Measurements from ENCODE around the gene ELOVL1. TPM values are rescaled to one million over a fixed set of nuclear protein-coding genes. Genes with fewer than 3 reads are reported as not detected.
"Not testable (repeated sequence)": the region's sequence is repeated elsewhere in the genome, so short reads cannot be mapped to it uniquely, and the experiment has no call there.

Gene ELOVL1
- total RNA-seq, 5 donors from 2014 or later (not counting 1 experiment from before 2014, with no cell fraction given), result 32.3 to 49.2 (median 45.1) TPM

GRCh38 chr1:43376723-43377235, 9.0 kb upstream of the ELOVL1 start:
- no peak for DNase-seq
- Mint-ChIP-seq H3K4me3 (no peak overlapping the region), H3K4me1 (peaks cover 0 to 9% (median 7%) of the 10 kb centered on the region in 3 donors), H3K9me3 (no peaks in the 10 kb centered on the region), H3K27ac (no peak overlapping the region), H3K27me3 (no peaks in the 10 kb centered on the region), H3K36me3 (peaks cover 20% of the 10 kb centered on the region)
- Histone ChIP-seq H3K27me3 (replicated peaks in 1 of 2; ENCODE audit: control insufficient read depth in 2 of 2, extremely low read depth in 1 of 2, insufficient read depth in 2 of 2, low read length in 1 of 2) (no peaks in the 10 kb centered on the region), H3K36me3 (ENCODE audit: control insufficient read depth in 2 of 2, extremely low read depth in 1 of 2, insufficient read depth in 1 of 2, low read length in 1 of 2) (peaks cover 0 to 4% of the 10 kb centered on the region in 2 donors), H3K27ac (ENCODE audit: low read length) (no peak overlapping the region), H3K9me3 (no peaks in the 10 kb centered on the region), H3K4me3 (ENCODE audit: control insufficient read depth in 1 of 2, extremely low read depth in 1 of 2, low read length in 1 of 2) (no peak overlapping the region), H3K4me1 (ENCODE audit: control insufficient read depth in 1 of 2, extremely low read depth in 1 of 2, insufficient read depth in 2 of 2, low read length in 2 of 2) (no peaks in the 10 kb centered on the region)
- no peak for ATAC-seq (replicated peaks in 1 of 4)
- 100% methylated on average over 2 of the region's 7 CpGs for WGBS (ENCODE audit: insufficient coverage)
- CTCF ChIA-PET, result interaction anchor here in 1 of 2 donors (0.6 to 1.3 kb wide), 2 partner anchors 18 to 38 kb away, joined by 4 to 5 read pairs; partner anchors contain the start of gene CDC20
- POLR2A ChIA-PET, result no interaction called here

GRCh38 chr1:43373066-43373940, 5.5 kb upstream of the ELOVL1 start:
- no peak overlapping the region for H3K4me3 ChIP-seq (ENCODE audit: control insufficient read depth in 1 of 2, extremely low read depth in 1 of 2, low read length in 1 of 2)
- Mint-ChIP-seq H3K27ac (no peak overlapping the region), H3K4me1 (peaks cover 17 to 20% (median 19%) of the 10 kb centered on the region in 3 donors), H3K4me3 (no peak overlapping the region), H3K36me3 (no peaks in the 10 kb centered on the region), H3K27me3 (no peaks in the 10 kb centered on the region), H3K9me3 (no peaks in the 10 kb centered on the region)
- CTCF ChIA-PET, result no interaction called here
- H3K36me3 ChIP-seq (ENCODE audit: control insufficient read depth in 2 of 2, extremely low read depth in 1 of 2, insufficient read depth in 1 of 2, low read length in 1 of 2), result no peaks in the 10 kb centered on the region
- no peaks in the 10 kb centered on the region for H3K27me3 ChIP-seq (replicated peaks in 1 of 2; ENCODE audit: control insufficient read depth in 2 of 2, extremely low read depth in 1 of 2, insufficient read depth in 2 of 2, low read length in 1 of 2)
- ATAC-seq (replicated peaks in 1 of 4) (no peak), DNase-seq (no peak)
- peaks cover 4 to 15% of the 10 kb centered on the region in 2 experiments for H3K4me1 ChIP-seq (ENCODE audit: control insufficient read depth in 1 of 2, extremely low read depth in 1 of 2, insufficient read depth in 2 of 2, low read length in 2 of 2)
- POLR2A ChIA-PET, result no interaction called here
- H3K27ac ChIP-seq (ENCODE audit: low read length), result no peak overlapping the region
- WGBS (ENCODE audit: insufficient coverage), result 86% methylated on average over 2 of the region's 4 CpGs
- H3K9me3 ChIP-seq, result no peaks in the 10 kb centered on the region

GRCh38 chr1:43372172-43372571, 4.4 kb upstream of the ELOVL1 start:
- WGBS (ENCODE audit: insufficient coverage), result 90% methylated on average over 4 of the region's 5 CpGs

GRCh38 chr1:43370564-43370963, 2.8 kb upstream of the ELOVL1 start:
- H3K9me3 ChIP-seq, result no peaks in the 10 kb centered on the region
- Mint-ChIP-seq H3K27ac (peak overlapping the region in 1 of 2 donors; percentile 68), H3K4me1 (peaks cover 33 to 38% (median 37%) of the 10 kb centered on the region in 3 donors), H3K36me3 (no peaks in the 10 kb centered on the region), H3K9me3 (no peaks in the 10 kb centered on the region), H3K4me3 (no peak overlapping the region), H3K27me3 (no peaks in the 10 kb centered on the region)
- peaks cover 4 to 36% of the 10 kb centered on the region in 2 experiments for H3K4me1 ChIP-seq (ENCODE audit: control insufficient read depth in 1 of 2, extremely low read depth in 1 of 2, insufficient read depth in 2 of 2, low read length in 2 of 2)
- H3K27me3 ChIP-seq (replicated peaks in 1 of 2; ENCODE audit: control insufficient read depth in 2 of 2, extremely low read depth in 1 of 2, insufficient read depth in 2 of 2, low read length in 1 of 2), result no peaks in the 10 kb centered on the region
- CTCF ChIA-PET, result no interaction called here
- H3K4me3 ChIP-seq (ENCODE audit: control insufficient read depth in 1 of 2, extremely low read depth in 1 of 2, low read length in 1 of 2), result no peak overlapping the region
- ATAC-seq (replicated peaks in 1 of 4), result no peak
- WGBS (ENCODE audit: insufficient coverage), result 90% methylated on average over 1 of the region's 4 CpGs
- H3K36me3 ChIP-seq (ENCODE audit: control insufficient read depth in 2 of 2, extremely low read depth in 1 of 2, insufficient read depth in 1 of 2, low read length in 1 of 2), result no peaks in the 10 kb centered on the region
- no peak overlapping the region for H3K27ac ChIP-seq (ENCODE audit: low read length)
- POLR2A ChIA-PET, result no interaction called here
- no peak for DNase-seq

More at GRCh38 chr1:43372172-43372571, 4.4 kb upstream of the ELOVL1 start:
- no peak overlapping the region for H3K4me3 ChIP-seq (ENCODE audit: control insufficient read depth in 1 of 2, extremely low read depth in 1 of 2, low read length in 1 of 2)
- H3K9me3 ChIP-seq, result no peaks in the 10 kb centered on the region
- peaks cover 22 to 23% (median 23%) of the 10 kb centered on the region in 3 donors for H3K4me1 Mint-ChIP-seq
- no peaks in the 10 kb centered on the region for H3K27me3 ChIP-seq (replicated peaks in 1 of 2; ENCODE audit: control insufficient read depth in 2 of 2, extremely low read depth in 1 of 2, insufficient read depth in 2 of 2, low read length in 1 of 2)
- no peaks in the 10 kb centered on the region for H3K36me3 ChIP-seq (ENCODE audit: control insufficient read depth in 2 of 2, extremely low read depth in 1 of 2, insufficient read depth in 1 of 2, low read length in 1 of 2)
- CTCF ChIA-PET, result no interaction called here
- H3K27ac Mint-ChIP-seq, result no peak overlapping the region
- ATAC-seq (replicated peaks in 1 of 4) (no peak), DNase-seq (no peak)
- H3K27ac ChIP-seq (ENCODE audit: low read length), result no peak overlapping the region
- H3K4me1 ChIP-seq (ENCODE audit: control insufficient read depth in 1 of 2, extremely low read depth in 1 of 2, insufficient read depth in 2 of 2, low read length in 2 of 2), result peaks cover 4 to 20% of the 10 kb centered on the region in 2 experiments
- POLR2A ChIA-PET, result no interaction called here
- H3K36me3 Mint-ChIP-seq, result no peaks in the 10 kb centered on the region
- H3K27me3 Mint-ChIP-seq, result no peaks in the 10 kb centered on the region
- H3K9me3 Mint-ChIP-seq, result no peaks in the 10 kb centered on the region
- no peak overlapping the region for H3K4me3 Mint-ChIP-seq

- CTCF ChIA-PET; H3K36me3 ChIP-seq (ENCODE audit: control insufficient read depth in 2 of 2, extremely low read depth in 1 of 2, insufficient read depth in 1 of 2, low read length in 1 of 2); H3K27me3 Mint-ChIP-seq; H3K27ac ChIP-seq (ENCODE audit: low read length); H3K9me3 Mint-ChIP-seq; H3K27me3 ChIP-seq (replicated peaks in 1 of 2; ENCODE audit: control insufficient read depth in 2 of 2, extremely low read depth in 1 of 2, insufficient read depth in 2 of 2, low read length in 1 of 2); DNase-seq; H3K4me3 Mint-ChIP-seq; H3K9me3 ChIP-seq; H3K36me3 Mint-ChIP-seq; H3K4me3 ChIP-seq (ENCODE audit: control insufficient read depth in 1 of 2, extremely low read depth in 1 of 2, low read length in 1 of 2); ATAC-seq (replicated peaks in 1 of 4): not testable (repeated sequence)
- POLR2A ChIA-PET, result interaction anchor here in 1 of 2 donors (0.6 kb wide), 1 partner anchor 12 kb away, joined by 4 read pairs; no protein-coding TSS in a partner anchor
- H3K27ac Mint-ChIP-seq, result peak overlapping the region in 1 of 2 donors; percentile 6
- WGBS (ENCODE audit: insufficient coverage), result 100% methylated on average over 3 of the region's 6 CpGs
- peaks cover 41 to 44% (median 42%) of the 10 kb centered on the region in 3 donors for H3K4me1 Mint-ChIP-seq
- H3K4me1 ChIP-seq (ENCODE audit: control insufficient read depth in 1 of 2, extremely low read depth in 1 of 2, insufficient read depth in 2 of 2, low read length in 2 of 2), result peaks cover 4 to 36% of the 10 kb centered on the region in 2 experiments
Measured at GRCh38 chr1:43369779-43370178, 2.0 kb upstream of the ELOVL1 start.

GRCh38 chr1:43368646-43369020, 822 bp upstream of the ELOVL1 start:
- POLR2A ChIA-PET, result interaction anchor here in 1 of 2 donors (0.6 kb wide), 2 partner anchors 23 to 549 kb away, joined by 3 to 5 read pairs; no protein-coding TSS in a partner anchor
- peak overlapping the region; percentile 63 to 66 for H3K4me3 ChIP-seq (ENCODE audit: control insufficient read depth in 1 of 2, extremely low read depth in 1 of 2, low read length in 1 of 2)
- H3K27ac ChIP-seq (ENCODE audit: low read length), result peak overlapping the region; percentile 71
- H3K4me1 ChIP-seq (ENCODE audit: control insufficient read depth in 1 of 2, extremely low read depth in 1 of 2, insufficient read depth in 2 of 2, low read length in 2 of 2), result peaks cover 4 to 36% of the 10 kb centered on the region in 2 experiments
- no peaks in the 10 kb centered on the region for H3K9me3 ChIP-seq
- no peaks in the 10 kb centered on the region for H3K27me3 ChIP-seq (replicated peaks in 1 of 2; ENCODE audit: control insufficient read depth in 2 of 2, extremely low read depth in 1 of 2, insufficient read depth in 2 of 2, low read length in 1 of 2)
- H3K36me3 Mint-ChIP-seq, result peaks cover 17% of the 10 kb centered on the region
- no peaks in the 10 kb centered on the region for H3K27me3 Mint-ChIP-seq
- H3K36me3 ChIP-seq (ENCODE audit: control insufficient read depth in 2 of 2, extremely low read depth in 1 of 2, insufficient read depth in 1 of 2, low read length in 1 of 2), result peaks cover 0 to 19% of the 10 kb centered on the region in 2 donors
- peak overlapping the region; percentile 83 to 97 (median 94) for H3K4me3 Mint-ChIP-seq
- WGBS (ENCODE audit: insufficient coverage), result 8% methylated on average over 5 of the region's 6 CpGs
- H3K9me3 Mint-ChIP-seq, result no peaks in the 10 kb centered on the region
- ATAC-seq (replicated peaks in 1 of 4) (no peak), DNase-seq (no peak)
- H3K4me1 Mint-ChIP-seq, result peaks cover 42 to 48% (median 44%) of the 10 kb centered on the region in 3 donors
- peak overlapping the region; percentile 96 to 98 for H3K27ac Mint-ChIP-seq
- CTCF ChIA-PET, result interaction anchor here in 1 of 2 donors (0.7 to 0.9 kb wide), 2 partner anchors 10 to 46 kb away, joined by 3 read pairs; partner anchors contain the start of gene CDC20
